Measurements from ENCODE around the gene MPDZ.

MPDZ gene

DNA sequence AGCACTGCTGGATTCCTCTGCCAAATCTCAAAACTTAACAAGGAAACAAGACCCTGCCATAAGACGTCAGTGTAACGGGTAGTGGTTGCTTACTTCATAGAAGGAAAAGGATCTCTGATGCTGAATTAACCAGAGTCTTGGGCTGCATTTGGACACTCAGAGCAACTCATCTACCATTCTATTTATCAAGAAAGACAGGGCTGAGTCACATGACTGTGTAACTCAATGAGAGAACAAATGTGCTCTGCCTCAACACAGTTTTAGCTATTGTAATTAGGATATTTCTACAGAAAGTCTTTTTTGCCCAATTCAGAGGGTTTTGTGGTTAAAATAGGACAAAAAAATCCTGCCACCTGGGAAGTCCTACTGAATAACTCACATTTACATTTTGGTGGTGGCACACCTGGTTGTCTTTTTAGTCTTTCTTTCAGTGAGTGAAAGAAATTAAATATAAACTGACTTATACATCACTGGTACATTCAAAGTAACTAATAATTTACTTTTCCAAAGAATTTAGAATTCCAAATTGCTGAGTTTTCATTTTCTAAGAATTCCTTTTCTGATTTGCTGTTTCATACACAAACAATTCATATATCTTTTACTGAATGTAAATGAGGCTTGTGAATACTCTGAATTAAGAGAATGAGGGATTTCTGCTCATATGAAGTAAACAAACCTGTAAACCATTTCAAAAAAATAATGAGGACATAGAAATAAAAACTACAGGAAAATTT, 104.4 kb downstream of the MPDZ start:
- DNase-seq, result no peak

DNA sequence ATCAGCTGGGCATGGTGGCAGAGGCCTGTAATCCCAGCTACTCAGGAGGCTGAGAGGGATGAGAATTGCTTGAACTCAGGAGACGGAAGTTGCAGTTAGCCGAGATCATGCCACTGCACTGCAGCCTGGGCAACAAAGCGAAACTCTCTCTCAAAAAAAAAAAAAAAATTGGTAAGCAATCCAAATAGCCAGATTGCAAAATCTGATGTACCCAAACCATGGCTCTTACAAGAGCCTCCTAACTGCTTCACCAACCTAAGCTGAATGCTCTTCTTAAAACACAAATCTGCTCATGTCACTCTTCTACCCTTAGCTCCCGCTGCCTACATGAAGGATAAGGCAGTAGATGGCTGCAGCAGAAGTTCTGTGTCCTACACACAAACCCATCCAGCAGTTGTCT, 105.9 kb downstream of the MPDZ start:
- no peak for DNase-seq

DNA sequence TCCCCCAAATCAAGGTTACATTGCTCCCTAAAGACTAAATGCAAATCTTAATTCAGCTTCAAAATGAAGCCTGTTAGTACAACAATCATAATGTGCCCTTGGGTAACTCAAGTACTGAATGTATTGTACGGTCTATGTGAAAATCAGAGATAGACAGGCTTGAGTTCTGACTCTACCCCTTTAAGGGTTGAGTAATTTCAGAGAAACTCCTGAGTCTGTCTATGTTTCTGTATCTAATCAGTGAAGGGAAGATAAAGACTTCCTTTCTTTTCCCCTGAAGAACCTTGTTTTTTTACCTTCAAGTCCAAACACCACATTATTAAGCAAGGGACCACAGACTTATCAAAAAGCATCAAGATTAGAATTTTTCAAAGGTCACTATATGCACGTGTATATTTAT, 108.2 kb downstream of the MPDZ start:
- DNase-seq, result no peak

DNA sequence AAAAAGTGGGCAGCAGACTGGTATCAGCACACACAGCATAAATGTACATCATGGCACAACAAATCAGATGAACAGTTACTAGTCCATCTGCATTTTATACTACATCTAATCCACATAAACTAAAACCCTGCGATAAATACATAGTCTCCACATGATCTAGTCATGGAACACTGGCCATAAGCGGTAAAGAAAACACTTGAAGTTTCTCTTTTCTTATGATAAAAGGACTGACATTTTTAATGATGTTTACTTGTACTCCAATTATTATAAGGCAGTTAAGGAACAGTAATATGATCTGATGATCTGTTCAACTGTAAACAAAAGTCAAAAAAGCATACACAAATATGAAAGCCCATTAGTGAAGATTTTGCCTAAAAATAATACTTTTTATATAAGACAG, 112.5 kb downstream of the MPDZ start:
- DNase-seq, result no peak

DNA sequence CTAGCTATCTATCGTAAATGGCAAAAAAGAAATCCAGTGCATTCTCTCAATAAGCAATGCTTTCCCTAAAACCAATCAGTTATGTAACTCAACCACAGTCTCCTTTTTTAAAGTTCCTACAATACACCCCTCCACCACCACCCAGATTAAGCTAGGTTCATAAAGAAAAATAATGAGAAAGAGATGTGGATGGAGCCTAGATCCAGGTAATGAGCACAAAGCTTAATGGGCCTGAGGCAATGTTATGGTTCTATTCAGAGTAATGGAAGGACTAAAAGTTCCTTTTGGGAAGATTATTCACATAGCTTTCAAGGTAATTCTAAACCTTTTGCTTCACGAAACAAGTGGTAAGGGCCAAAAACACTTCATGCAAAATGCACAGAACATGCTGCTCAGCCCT, 113.5 kb downstream of the MPDZ start:
- DNase-seq, result no peak

DNA sequence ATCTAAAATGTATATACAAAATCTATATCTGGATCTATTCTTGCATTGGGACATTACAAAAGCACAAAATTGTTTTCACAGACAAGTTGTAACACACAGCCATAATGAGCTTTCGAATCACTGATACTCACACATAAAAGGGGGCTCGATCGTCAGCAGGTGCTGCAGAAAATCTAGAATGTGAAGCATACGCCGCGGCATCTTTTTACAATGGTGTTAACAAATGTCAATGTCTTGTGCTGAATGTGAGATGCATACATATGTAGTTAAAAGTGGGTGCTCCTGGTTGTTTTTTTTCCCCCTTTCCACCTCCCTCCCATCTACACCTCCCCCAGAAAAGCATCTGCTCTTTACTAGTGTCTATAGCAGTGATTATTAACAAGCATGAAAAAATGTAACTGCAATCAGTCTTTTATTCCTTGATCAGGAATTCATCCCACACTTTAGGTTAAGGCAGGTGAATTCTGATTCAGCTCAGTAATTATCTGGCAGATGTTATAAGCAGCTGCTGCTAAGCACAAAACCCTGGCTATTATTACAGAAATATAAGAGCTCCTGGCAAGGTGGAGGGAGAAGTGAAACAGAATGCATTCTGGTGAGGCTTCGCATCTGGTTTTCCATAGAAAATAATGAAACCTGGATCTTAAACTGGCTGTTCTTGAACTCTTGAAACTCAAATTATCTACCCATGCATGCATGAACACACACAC, 114.1 kb downstream of the MPDZ start:
- DNase-seq, result no peak

DNA sequence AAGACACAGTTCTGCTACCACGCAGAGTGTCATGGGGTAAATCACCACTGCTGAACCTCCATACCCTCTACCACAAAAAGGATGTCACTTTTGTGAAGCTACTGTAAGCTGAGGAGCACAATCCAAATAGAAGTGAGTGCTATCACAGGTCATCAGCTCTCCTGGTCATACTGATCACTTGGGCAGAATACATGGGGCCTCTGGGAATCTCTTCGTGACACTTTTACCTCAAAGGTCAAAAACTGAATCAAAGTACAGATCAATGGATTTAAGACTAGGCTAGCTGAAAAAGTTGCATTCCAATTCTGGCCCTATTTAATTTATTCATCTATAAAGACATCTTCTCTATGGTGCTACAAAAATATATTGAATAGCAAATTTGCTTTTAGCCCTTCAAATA, 115.5 kb downstream of the MPDZ start:
- no peak for DNase-seq

DNA sequence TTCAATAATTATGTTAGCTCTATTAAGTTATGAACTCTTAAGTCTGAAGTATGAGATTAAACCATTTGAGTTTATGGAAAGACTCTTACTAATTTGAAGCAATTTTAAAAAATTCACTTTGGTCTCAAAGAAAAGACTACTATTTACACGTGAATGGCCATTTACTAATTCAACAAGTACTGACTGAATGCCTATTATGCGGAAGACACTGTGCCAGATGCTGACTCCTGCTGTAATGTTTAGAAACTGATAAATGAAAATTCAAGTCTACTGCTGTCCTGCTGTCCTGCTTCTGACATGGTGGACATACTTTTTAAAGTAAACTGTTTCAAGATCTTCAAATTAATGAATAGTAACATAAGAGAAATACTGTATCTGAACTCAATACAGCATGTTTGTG, 116.2 kb downstream of the MPDZ start:
- no peak for DNase-seq

DNA sequence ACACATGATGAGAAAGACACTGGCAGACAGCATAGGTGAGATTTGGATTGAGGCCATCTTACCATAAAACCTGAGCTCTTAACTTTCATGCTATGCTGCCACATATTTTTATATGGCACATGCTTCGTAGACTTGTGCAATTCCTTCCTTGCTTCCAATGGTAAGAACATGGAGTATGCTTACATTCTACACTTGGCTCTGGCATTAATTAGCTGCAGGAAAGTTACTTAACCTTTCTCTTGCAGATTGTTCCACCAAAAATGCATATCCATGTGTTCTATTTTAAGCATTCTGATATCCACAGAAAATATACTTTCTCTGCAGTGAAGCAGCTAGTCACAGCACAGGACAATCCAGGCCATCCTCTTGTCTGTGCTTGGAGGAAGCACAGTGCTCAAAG, 119.4 kb downstream of the MPDZ start:
- no peak for DNase-seq

DNA sequence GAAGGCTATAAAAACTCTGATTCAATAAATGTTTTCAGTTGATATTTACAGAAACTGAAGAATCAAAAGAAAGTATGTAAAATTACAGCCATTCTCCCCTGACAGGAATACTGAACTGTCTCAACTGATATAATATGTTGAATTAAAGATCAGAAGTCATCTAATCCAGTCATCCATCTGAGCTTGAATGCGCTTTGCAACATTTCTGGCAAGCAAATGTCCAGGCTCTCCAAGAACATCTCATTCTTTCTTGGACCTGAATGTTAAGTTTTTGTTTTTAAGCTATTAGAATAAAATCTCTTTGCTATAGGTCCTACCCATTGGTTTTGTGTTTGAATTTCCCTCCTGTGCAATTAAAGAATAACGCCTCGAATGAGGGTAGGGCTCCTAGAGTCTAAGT, 120.5 kb downstream of the MPDZ start:
- no peak for DNase-seq

DNA sequence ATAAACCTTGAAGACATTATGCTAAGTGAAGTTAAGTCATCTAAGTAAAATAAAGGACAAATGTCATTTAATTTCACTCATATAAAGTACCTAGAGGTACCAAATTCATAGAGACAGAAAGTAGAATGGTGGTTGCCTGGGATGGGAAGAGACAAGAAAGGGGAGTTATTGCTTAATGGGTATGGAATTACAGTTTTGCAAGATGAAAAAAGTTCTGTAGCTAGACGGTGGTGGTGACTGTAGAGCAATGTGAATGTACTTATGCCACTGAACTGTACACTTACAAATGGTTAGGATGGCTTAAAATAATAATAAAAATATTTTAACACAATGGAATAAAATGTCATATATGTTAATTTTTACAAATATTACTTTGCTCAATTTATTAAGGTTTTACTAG, 128.0 kb downstream of the MPDZ start:
- DNase-seq, result no peak

DNA sequence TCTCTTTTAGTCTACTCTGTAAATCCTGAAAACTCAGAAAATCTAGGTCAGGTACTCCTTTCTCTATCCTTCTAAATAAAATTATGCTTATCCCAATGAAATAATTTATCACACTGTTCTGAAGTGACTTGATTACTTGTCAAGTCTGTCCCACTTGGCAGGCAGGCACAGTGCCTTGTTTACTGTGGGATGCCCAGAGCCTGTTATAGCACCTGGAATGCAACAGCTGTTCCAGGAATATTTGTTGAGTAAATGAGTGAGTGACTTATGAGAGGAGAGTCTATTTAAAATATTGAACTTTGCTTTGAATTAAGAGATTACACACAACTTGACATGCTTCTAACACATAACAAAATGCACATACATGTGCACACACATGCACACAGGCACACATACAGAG, 130.0 kb downstream of the MPDZ start:
- DNase-seq, result no peak

DNA sequence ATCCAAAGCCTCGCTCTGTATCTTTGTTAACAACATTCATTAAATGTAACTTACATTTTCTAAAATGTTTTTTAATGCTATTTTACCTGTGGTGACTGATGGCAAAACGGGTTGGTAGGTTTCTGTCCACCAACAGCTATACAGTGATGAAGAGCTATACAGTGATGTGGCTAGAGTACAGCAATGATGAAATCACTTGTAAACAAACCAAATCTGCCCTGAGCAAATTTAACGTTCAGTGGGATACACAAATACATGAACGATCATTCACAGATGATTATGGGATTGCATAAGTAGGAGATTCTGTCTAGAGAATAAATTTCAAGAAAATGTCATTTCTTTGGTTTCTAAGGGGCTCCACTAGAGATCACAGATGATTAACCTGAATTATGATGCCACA, 132.7 kb downstream of the MPDZ start:
- DNase-seq, result no peak

DNA sequence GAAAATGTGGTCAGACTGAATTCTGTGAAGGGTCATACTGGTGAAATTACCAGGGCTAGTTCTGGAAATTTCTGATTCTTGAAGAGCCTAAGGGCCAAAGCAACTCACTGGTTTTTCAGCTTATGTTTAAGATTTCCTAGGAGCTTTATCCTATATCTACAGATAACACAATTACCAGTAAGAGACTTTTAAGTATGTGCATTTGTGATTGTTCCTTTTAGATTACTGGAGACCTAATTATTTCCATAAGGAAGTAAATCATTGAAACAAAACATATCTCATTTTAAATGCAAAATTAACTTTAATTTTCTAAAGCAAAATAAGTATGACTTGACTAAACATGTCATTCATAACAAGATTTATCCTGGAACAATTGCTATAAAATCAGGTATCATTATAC, 134.2 kb downstream of the MPDZ start:
- no peak for DNase-seq

DNA sequence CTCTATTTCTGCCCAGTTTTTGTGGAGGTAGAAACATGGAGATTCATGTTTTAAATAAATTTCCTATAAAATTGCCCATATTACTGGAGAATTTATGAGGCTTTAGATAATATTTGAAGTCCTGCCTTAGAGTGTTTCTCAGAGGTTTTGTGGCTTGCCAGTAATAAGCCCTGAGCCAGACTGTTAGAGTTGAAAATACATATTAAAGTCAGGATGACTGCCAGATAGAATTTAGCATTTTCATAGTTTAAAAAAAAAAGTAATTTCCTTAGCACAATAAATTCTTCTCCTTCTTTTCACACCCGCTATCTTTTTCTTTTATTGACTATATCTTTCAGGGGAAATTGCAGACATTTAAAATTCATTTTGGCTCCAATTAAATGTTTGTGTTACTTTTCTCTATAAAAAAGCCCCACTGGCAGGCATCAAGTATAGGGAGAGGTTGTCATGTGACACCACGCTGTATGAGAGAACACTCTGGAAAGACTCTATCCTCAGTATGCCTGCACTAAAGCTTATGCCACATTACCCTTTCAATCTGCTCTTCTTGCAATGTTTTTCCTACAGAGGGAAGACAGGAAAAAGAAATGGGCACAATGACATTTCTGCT, 135.2 kb downstream of the MPDZ start:
- no peak for DNase-seq

DNA sequence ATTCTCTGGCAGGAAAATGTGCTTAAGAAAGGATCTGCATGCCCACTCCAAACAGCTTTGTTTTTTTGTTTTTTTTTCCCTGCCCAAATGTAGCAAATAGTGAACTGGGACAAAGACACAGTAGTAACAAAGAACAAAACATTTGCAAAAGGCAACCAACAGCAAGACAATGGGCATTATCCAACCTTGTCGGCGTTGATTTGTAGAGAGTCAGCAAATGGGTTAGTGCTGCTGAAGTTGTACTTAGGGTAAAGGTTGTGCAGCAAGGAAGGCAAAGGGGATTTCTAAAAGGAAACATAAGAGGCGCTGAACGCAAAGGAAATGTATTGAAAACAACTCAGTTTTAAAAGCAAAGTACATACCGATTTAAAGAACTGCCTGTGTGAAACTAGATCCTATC, 136.2 kb downstream of the MPDZ start:
- DNase-seq, result no peak

DNA sequence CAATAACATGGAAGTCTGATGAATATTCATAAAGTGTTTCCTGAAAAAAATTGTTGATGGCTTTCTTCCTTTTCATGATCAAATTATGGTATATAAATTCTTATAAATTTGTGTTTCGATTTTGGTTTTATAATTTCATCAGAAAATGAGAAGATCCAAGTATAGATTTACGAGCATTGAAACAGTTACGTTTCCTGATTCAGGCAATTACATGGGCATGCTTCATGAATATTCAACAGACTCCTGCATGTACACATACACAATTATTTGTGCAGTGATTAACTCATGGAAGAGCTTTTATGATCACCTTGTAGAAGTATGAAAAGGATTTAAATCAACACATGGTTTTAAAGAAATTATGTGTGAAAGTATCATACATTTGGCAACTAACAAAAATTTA, 136.7 kb downstream of the MPDZ start:
- no peak for DNase-seq

DNA sequence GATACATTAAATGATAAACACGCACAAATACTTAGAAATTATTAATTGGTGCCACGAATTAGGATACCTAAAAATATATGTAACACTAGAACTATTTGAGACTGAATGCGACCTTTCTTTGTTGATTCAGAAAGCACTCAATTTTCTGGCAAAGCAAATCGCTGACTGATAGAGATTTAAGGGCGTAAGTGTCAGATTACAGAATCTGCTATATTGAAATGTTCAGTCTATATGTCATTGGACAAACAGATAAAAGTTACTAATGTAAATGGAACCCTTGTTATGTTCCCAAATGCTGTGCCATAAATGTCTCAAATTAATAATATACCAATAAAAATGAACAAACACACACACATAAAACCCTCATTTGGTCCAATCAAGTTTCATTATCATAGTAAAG, 137.9 kb downstream of the MPDZ start:
- no peak for DNase-seq

DNA sequence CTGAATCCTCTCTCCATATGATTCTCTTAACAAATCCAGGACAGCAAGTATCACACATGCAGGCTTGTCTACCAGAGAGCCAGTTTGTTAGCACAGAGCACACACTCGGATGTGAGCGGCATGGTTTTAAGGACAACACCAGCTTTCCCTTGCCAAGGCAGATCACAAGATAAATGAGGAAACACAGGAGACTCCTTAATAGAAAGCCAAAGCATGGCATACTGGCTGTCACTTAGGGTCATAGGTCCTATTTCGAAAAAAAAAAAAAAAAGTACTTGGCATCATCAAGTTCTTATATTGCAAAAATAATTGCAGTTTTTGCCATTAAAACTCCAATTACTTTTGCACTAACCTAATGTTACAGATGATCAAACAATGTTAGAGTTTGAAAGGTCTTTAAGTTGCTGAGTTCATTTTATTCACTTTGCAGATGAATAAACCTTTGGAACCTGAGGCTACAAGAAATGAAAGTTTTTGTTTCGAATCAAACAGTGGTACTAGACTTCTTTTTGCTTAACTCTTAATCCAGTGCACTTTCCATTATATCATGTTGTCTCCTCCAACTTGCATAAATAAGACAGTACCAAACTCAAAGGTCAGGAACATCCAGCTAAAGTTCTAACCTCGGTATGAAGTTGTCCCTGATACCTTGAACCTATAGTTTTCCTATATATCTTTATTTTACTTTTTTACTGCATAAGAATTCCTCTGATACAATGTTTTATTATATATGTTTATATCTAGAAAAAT, 138.5 kb downstream of the MPDZ start:
- DNase-seq, result no peak

DNA sequence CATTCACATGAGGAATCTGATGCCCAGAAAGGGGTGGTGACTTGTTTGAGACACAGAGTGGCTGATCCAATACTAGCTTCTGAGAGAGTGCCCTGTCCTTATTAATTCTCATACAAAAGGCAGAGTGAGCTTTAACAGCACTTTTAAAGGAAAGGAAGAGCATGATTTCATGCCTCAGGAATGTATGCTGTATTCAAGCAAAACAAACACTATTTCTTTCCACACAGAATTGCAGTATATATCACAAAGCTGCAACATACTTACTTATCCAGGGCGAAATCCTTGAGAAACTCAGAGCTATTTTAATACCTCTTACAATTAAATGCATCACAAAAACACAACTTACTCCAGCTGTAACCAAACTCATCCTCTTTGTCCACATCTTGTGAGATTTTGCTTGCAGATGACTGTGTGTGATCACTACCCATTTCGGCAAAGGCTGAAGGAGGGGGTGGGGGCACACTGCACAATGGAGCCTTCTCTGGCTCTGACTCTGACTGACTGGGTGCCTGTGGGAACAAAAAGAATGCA, 139.8 kb downstream of the MPDZ start:
- no peak for DNase-seq

DNA sequence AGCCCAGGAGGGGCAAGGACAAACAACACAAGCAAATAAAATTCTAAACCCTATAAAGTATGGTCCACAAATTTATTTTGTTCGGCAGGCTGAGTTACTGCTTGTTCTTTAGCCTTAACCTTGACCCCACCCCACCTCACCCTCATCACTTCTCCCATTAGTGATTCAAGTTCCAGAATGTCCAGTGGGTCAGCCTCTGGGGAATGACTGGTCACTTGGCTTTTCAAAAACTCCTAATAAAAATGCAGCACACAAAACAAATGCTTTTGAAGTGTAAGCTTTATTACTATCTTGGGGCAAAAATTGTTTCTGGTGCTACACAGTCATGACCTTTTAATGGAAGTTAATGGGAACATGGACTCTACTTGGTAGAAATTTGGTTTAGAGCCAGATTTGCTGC, 142.1 kb downstream of the MPDZ start:
- DNase-seq, result no peak

DNA sequence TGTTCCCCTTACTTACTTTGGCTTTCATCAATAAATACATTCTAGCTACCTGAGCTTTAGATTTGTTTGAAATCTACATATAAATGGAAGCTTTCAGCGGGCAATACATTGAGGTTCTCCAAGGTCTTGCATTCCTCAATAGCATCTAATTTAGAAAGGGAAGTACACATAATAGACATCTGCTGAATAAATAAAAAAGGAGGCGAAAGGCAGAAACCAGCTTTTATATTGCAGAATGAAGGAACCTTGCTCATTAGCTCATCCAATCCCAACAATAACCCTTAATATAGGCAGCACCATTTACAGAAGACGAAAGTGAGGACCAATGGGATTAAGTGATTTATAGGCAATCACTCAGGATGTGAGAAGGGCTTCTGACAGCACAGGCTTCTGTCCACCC, 147.5 kb downstream of the MPDZ start:
- no peak for DNase-seq

DNA sequence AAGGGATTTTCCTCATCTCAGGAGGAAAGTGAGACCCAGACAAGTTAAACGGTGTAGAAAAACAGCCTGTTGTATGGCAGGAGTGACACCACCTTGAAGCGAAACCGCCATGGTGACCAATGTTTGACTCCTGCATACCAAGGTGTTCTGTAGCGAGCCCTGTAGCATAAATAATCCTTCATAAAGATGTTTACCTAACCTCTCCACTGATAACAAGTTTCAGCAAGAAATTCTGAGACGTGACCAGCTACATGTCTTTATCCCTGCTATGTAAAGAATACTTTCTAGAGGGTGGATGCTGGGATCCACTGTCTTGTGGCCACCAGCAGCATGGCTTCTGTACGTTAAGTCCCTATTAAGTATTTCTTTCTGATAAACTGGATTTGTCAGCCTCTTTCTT, 148.1 kb downstream of the MPDZ start:
- no peak for DNase-seq

Data from activated naive CD4-positive, alpha-beta T cell (primary cell).